Activated CD4-positive, alpha-beta T cell treated with anti-CD3 and anti-CD28 coated beads, Interleukin-2, amount 10 ng/mL, durations not matched to agents 7 days and 5 days (primary cell): ENCODE data around the gene ADRA1B. TPM values are rescaled to one million over a fixed set of nuclear protein-coding genes. Genes with fewer than 3 reads are reported as not detected.

Source experiments
- CTCF ChIA-PET: fragments of 350-600 bp; sonication (Branson Sonifier 250); formaldehyde crosslinking; loops from one replicate; lab custom pipeline; 2021; ENCODE audit warnings: antibody characterized with exemption; lab: Charles Lee
- POLR2A ChIA-PET: fragments of 350-600 bp; sonication (Branson Sonifier 250); formaldehyde crosslinking; loops from one replicate; lab custom pipeline; 2021; ENCODE audit warnings: antibody characterized with exemption; lab: Charles Lee
- DNase-seq: peaks from one replicate; pipeline ENCODE4 v3.0.0-alpha.2; 2020
- H3K27ac Mint-ChIP-seq: one replicate; pipeline ENCODE4 v1.8.0; 2021; ENCODE audit warnings: mild to moderate bottlenecking, moderate library complexity, mixed read lengths
- H3K27me3 Mint-ChIP-seq: one replicate; pipeline ENCODE4 v1.8.0; 2021; ENCODE audit warnings: mixed read lengths
- H3K36me3 Mint-ChIP-seq: one replicate; pipeline ENCODE4 v1.8.0; 2021; ENCODE audit warnings: low read depth, mixed read lengths
- H3K4me1 Mint-ChIP-seq: one replicate; pipeline ENCODE4 v1.8.0; 2021; ENCODE audit warnings: mixed read lengths
- H3K4me3 Mint-ChIP-seq: one replicate; pipeline ENCODE4 v1.8.0; 2021; ENCODE audit warnings: mild to moderate bottlenecking, moderate library complexity, mixed read lengths
- H3K9me3 Mint-ChIP-seq: one replicate; pipeline ENCODE4 v1.8.0; 2021; ENCODE audit warnings: mixed read lengths
- total RNA-seq, 2 experiments: library from RNA; stranded (reverse); gene quantifications; one replicate each; pipeline ENCODE4 v1.2.3, GENCODE V29; 2021

ADRA1B gene
- total RNA-seq, 2 experiments from 2014 or later: not detected

- peaks cover 3% of the 10 kb centered on the region for H3K4me1 Mint-ChIP-seq
- DNase-seq: no peak
- H3K27me3 Mint-ChIP-seq: peaks cover 14% of the 10 kb centered on the region
- no peak overlapping the region for H3K27ac Mint-ChIP-seq
- no peaks in the 10 kb centered on the region for H3K36me3 Mint-ChIP-seq
- H3K4me3 Mint-ChIP-seq: no peak overlapping the region
- no peaks in the 10 kb centered on the region for H3K9me3 Mint-ChIP-seq
- ChIA-PET POLR2A (no interaction called here), CTCF (no interaction called here)
These were observed 27.8 kb downstream of the ADRA1B start for GRCh38 chr5:159944056-159944600.

- POLR2A ChIA-PET: no interaction called here
- H3K36me3 Mint-ChIP-seq: no peaks in the 10 kb centered on the region
- CTCF ChIA-PET: no interaction called here
- H3K4me3 Mint-ChIP-seq: no peak overlapping the region
- no peaks in the 10 kb centered on the region for H3K9me3 Mint-ChIP-seq
- peaks cover 14% of the 10 kb centered on the region for H3K27me3 Mint-ChIP-seq
- DNase-seq: no peak
- peaks cover 3% of the 10 kb centered on the region for H3K4me1 Mint-ChIP-seq
- H3K27ac Mint-ChIP-seq: no peak overlapping the region
These were observed 29.1 kb downstream of the ADRA1B start for GRCh38 chr5:159945359-159945758.

- H3K36me3 Mint-ChIP-seq: no peaks in the 10 kb centered on the region
- no peak overlapping the region for H3K4me3 Mint-ChIP-seq
- H3K9me3 Mint-ChIP-seq: no peaks in the 10 kb centered on the region
- no peak for DNase-seq
- peaks cover 3% of the 10 kb centered on the region for H3K4me1 Mint-ChIP-seq
- H3K27me3 Mint-ChIP-seq: peaks cover 16% of the 10 kb centered on the region
- no peak overlapping the region for H3K27ac Mint-ChIP-seq
- ChIA-PET CTCF (no interaction called here), POLR2A (no interaction called here)
These were observed 31.6 kb downstream of the ADRA1B start for GRCh38 chr5:159947708-159948358.

- POLR2A ChIA-PET: no interaction called here
- Mint-ChIP-seq H3K27ac (no peak overlapping the region), H3K4me3 (no peak overlapping the region)
These were observed 35.1 kb downstream of the ADRA1B start for GRCh38 chr5:159951387-159951786.

GRCh38 chr5:159951834-159952233, 35.6 kb downstream of the ADRA1B start:
- Mint-ChIP-seq H3K27ac (no peak overlapping the region), H3K9me3 (no peaks in the 10 kb centered on the region), H3K27me3 (peaks cover 12% of the 10 kb centered on the region), H3K4me1 (no peaks in the 10 kb centered on the region), H3K36me3 (no peaks in the 10 kb centered on the region), H3K4me3 (no peak overlapping the region)
- ChIA-PET CTCF (no interaction called here), POLR2A (no interaction called here)
- no peak for DNase-seq

More at GRCh38 chr5:159951387-159951786, 35.1 kb downstream of the ADRA1B start:
- Mint-ChIP-seq H3K4me1 (no peaks in the 10 kb centered on the region), H3K36me3 (no peaks in the 10 kb centered on the region), H3K27me3 (peaks cover 12% of the 10 kb centered on the region), H3K9me3 (no peaks in the 10 kb centered on the region)
- no peak for DNase-seq
- CTCF ChIA-PET: no interaction called here

- Mint-ChIP-seq H3K4me1 (no peaks in the 10 kb centered on the region), H3K4me3 (no peak overlapping the region), H3K9me3 (no peaks in the 10 kb centered on the region), H3K27ac (no peak overlapping the region), H3K27me3 (peaks cover 12% of the 10 kb centered on the region), H3K36me3 (no peaks in the 10 kb centered on the region)
- POLR2A ChIA-PET: no interaction called here
- DNase-seq: no peak
- CTCF ChIA-PET: interaction anchor here (0.7 kb wide), 1 partner anchor 142 kb away, joined by 5 read pairs; no protein-coding TSS in a partner anchor
These were observed 37.3 kb downstream of the ADRA1B start for GRCh38 chr5:159953609-159954008.

- H3K9me3 Mint-ChIP-seq: no peaks in the 10 kb centered on the region
- H3K4me1 Mint-ChIP-seq: no peaks in the 10 kb centered on the region
- DNase-seq: no peak
- no peak overlapping the region for H3K4me3 Mint-ChIP-seq
- ChIA-PET CTCF (no interaction called here), POLR2A (no interaction called here)
- no peaks in the 10 kb centered on the region for H3K36me3 Mint-ChIP-seq
- no peak overlapping the region for H3K27ac Mint-ChIP-seq
- H3K27me3 Mint-ChIP-seq: peaks cover 2% of the 10 kb centered on the region
These were observed 38.9 kb downstream of the ADRA1B start for GRCh38 chr5:159955056-159955624.

GRCh38 chr5:159956074-159956473, 39.8 kb downstream of the ADRA1B start:
- ChIA-PET POLR2A (no interaction called here), CTCF (no interaction called here)
- Mint-ChIP-seq H3K27me3 (peaks cover 2% of the 10 kb centered on the region), H3K4me3 (no peak overlapping the region), H3K9me3 (no peaks in the 10 kb centered on the region), H3K27ac (no peak overlapping the region), H3K36me3 (no peaks in the 10 kb centered on the region), H3K4me1 (no peaks in the 10 kb centered on the region)
- no peak for DNase-seq

GRCh38 chr5:159961176-159962160, 45.2 kb downstream of the ADRA1B start:
- no peak overlapping the region for H3K4me3 Mint-ChIP-seq
- H3K27me3 Mint-ChIP-seq: peaks cover 3% of the 10 kb centered on the region
- POLR2A ChIA-PET: no interaction called here
- no peaks in the 10 kb centered on the region for H3K4me1 Mint-ChIP-seq
- no peak overlapping the region for H3K27ac Mint-ChIP-seq
- no peak for DNase-seq
- H3K36me3 Mint-ChIP-seq: no peaks in the 10 kb centered on the region
- H3K9me3 Mint-ChIP-seq: no peaks in the 10 kb centered on the region
- CTCF ChIA-PET: no interaction called here

- no peaks in the 10 kb centered on the region for H3K9me3 Mint-ChIP-seq
- no peaks in the 10 kb centered on the region for H3K36me3 Mint-ChIP-seq
- POLR2A ChIA-PET: no interaction called here
- H3K27me3 Mint-ChIP-seq: peaks cover 8% of the 10 kb centered on the region
- no peak overlapping the region for H3K27ac Mint-ChIP-seq
- H3K4me1 Mint-ChIP-seq: no peaks in the 10 kb centered on the region
- DNase-seq: no peak
- CTCF ChIA-PET: no interaction called here
- no peak overlapping the region for H3K4me3 Mint-ChIP-seq
These were observed 45.9 kb downstream of the ADRA1B start for GRCh38 chr5:159962214-159962613.

- Mint-ChIP-seq H3K4me3 (no peak overlapping the region), H3K36me3 (no peaks in the 10 kb centered on the region), H3K4me1 (no peaks in the 10 kb centered on the region), H3K9me3 (no peaks in the 10 kb centered on the region), H3K27me3 (peaks cover 18% of the 10 kb centered on the region), H3K27ac (no peak overlapping the region)
- no peak for DNase-seq
- ChIA-PET POLR2A (no interaction called here), CTCF (interaction anchor here (0.6 kb wide), 1 partner anchor 605 kb away, joined by 3 read pairs; no protein-coding TSS in a partner anchor)
These were observed 47.7 kb downstream of the ADRA1B start for GRCh38 chr5:159963935-159964334.

GRCh38 chr5:159965031-159965837, 49.0 kb downstream of the ADRA1B start:
- Mint-ChIP-seq H3K36me3 (no peaks in the 10 kb centered on the region), H3K4me1 (no peaks in the 10 kb centered on the region)

More at GRCh38 chr5:159965031-159965837, 49.0 kb downstream of the ADRA1B start:
- Mint-ChIP-seq H3K27ac (no peak overlapping the region), H3K9me3 (no peaks in the 10 kb centered on the region), H3K4me3 (no peak overlapping the region), H3K27me3 (peaks cover 24% of the 10 kb centered on the region)
- peak; percentile 11 for DNase-seq
- ChIA-PET CTCF (no interaction called here), POLR2A (interaction anchor here (0.6 kb wide), 1 partner anchor 1270 kb away, joined by 3 read pairs; no protein-coding TSS in a partner anchor)
